ENCODE data around the gene SPACA7.

SPACA7 gene

DNA sequence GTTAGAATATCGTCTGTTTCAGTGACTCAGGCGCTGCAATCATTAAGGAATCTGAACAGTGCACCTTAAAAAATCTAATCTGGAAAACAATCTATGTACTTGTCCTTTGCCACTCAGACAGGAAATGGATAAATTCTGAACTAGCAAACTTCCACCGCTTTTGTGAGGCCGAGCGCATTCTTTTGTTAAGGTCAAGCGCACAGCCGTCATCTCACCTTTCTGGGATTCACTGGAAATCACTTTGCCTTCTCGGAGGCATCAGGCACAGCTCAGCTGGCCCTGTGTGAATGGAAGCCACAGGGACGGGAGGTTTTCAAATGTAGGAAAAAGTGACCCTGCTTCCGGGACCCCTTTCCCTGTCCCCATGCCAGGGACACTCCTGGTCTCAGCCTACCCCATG, 28.2 kb upstream of the SPACA7 start:
- Histone ChIP-seq H3K9me3 (ENCODE audit: control insufficient read depth, low read length) (no peaks in the 10 kb centered on the region), H3K36me3 (ENCODE audit: control insufficient read depth, insufficient read depth, low read length) (no peaks in the 10 kb centered on the region), H3K4me2 (ENCODE audit: low read length) (no peak overlapping the region), H3K9ac (no peak overlapping the region), H3K27ac (no peak overlapping the region), H3K4me3 (ENCODE audit: low read depth, low read length) (no peak overlapping the region), H3K79me2 (no peaks in the 10 kb centered on the region), H3K4me1 (no peaks in the 10 kb centered on the region), H2AFZ (no peak overlapping the region), H3K27me3 (ENCODE audit: control insufficient read depth, insufficient read depth, low read length) (no peaks in the 10 kb centered on the region)
- TF ChIP-seq CTCF (IDR thresholded peaks at IDR 0.05) = no peak

DNA sequence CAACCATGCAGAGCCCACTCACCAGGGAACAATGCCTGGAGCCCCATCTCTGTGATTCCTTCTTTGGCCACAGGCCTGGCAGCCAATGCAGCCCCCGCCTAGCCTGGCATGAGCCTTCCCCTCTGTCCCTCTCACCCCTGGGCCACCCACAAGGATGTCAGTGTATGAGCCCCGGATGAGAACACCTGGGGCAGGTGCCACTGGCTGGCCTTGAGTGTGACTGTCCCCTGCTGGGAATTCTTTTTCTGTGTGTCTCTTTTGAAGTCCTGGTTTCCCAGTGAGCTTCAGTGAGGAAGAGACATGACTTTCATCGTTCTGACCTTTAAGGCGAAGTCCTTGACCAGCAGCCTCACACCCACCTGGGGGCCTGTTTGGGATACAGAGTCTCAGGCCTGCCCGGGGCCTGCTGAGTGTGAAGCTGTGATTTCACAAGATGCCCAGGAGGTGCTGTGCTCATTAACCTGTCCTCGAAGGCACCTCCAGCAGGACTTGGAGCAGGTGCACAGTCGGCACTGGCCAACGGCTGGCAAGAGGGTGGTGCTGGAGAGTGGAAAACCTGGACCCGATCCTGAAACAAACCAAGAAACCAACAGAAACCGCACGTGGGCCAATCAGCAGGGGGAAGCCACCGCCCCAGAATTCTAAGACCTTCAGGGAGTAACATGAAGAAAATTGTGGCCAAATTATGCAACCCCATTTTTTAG, 27.4 kb upstream of the SPACA7 start:
- Histone ChIP-seq H3K27me3 (ENCODE audit: control insufficient read depth, insufficient read depth, low read length) (no peaks in the 10 kb centered on the region), H3K4me2 (ENCODE audit: low read length) (no peak overlapping the region), H2AFZ (no peak overlapping the region), H3K9me3 (ENCODE audit: control insufficient read depth, low read length) (no peaks in the 10 kb centered on the region), H3K79me2 (no peaks in the 10 kb centered on the region), H3K4me1 (no peaks in the 10 kb centered on the region), H3K4me3 (ENCODE audit: low read depth, low read length) (no peak overlapping the region), H3K27ac (no peak overlapping the region), H3K36me3 (ENCODE audit: control insufficient read depth, insufficient read depth, low read length) (no peaks in the 10 kb centered on the region), H3K9ac (no peak overlapping the region)
- TF ChIP-seq CTCF (IDR thresholded peaks at IDR 0.05) = no peak

GRCh38 chr13:112349681-112350080, 26.5 kb upstream of the SPACA7 start:
- Histone ChIP-seq H3K79me2 (no peaks in the 10 kb centered on the region), H3K4me2 (ENCODE audit: low read length) (no peak overlapping the region), H3K9ac (no peak overlapping the region), H3K9me3 (ENCODE audit: control insufficient read depth, low read length) (no peaks in the 10 kb centered on the region), H3K4me1 (no peaks in the 10 kb centered on the region), H3K4me3 (ENCODE audit: low read depth, low read length) (no peak overlapping the region), H3K27me3 (ENCODE audit: control insufficient read depth, insufficient read depth, low read length) (no peaks in the 10 kb centered on the region), H3K36me3 (ENCODE audit: control insufficient read depth, insufficient read depth, low read length) (no peaks in the 10 kb centered on the region), H2AFZ (no peak overlapping the region), H3K27ac (no peak overlapping the region)
- TF ChIP-seq CTCF (IDR thresholded peaks at IDR 0.05) = no peak

- H3K9me3 ChIP-seq (ENCODE audit: control insufficient read depth, low read length) = no peaks in the 10 kb centered on the region
- H3K36me3 ChIP-seq (ENCODE audit: control insufficient read depth, insufficient read depth, low read length) = no peaks in the 10 kb centered on the region
- H3K4me3 ChIP-seq (ENCODE audit: low read depth, low read length) = no peak overlapping the region
- no peaks in the 10 kb centered on the region for H3K4me1 ChIP-seq
- H3K27me3 ChIP-seq (ENCODE audit: control insufficient read depth, insufficient read depth, low read length) = no peaks in the 10 kb centered on the region
- H3K27ac ChIP-seq = no peak overlapping the region
- H3K9ac ChIP-seq = no peak overlapping the region
- no peak for TF ChIP-seq CTCF (IDR thresholded peaks at IDR 0.05)
- H2AFZ ChIP-seq = no peak overlapping the region
- H3K79me2 ChIP-seq = no peaks in the 10 kb centered on the region
- H3K4me2 ChIP-seq (ENCODE audit: low read length) = no peak overlapping the region
Measured at GRCh38 chr13:112350300-112350699, 25.9 kb upstream of the SPACA7 start.

DNA sequence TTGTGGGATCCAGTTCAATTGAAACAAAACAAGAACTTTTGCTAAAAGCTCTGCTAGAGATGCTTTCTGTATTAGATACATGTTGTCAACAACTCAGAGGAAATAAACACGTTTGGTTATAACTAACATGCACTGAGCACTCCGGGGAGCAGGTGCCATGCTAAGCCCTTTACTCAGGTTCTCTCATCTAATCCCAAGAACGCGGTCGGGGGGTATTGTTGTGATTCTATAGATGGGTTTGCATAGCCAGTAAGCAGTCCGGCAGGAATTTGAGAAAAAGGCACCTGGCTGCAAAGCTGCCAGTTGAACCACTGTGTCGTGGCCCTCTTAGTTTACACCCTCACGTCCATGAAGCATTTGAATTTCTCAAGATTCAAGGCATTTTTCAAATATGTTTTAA, 24.3 kb upstream of the SPACA7 start:
- Histone ChIP-seq H3K4me1 (no peaks in the 10 kb centered on the region), H3K9me3 (ENCODE audit: control insufficient read depth, low read length) (no peaks in the 10 kb centered on the region), H3K36me3 (ENCODE audit: control insufficient read depth, insufficient read depth, low read length) (no peaks in the 10 kb centered on the region), H3K27ac (no peak overlapping the region), H3K4me3 (ENCODE audit: low read depth, low read length) (no peak overlapping the region), H3K4me2 (ENCODE audit: low read length) (no peak overlapping the region), H3K9ac (no peak overlapping the region), H3K27me3 (ENCODE audit: control insufficient read depth, insufficient read depth, low read length) (no peaks in the 10 kb centered on the region), H3K79me2 (no peaks in the 10 kb centered on the region), H2AFZ (no peak overlapping the region)
- no peak for TF ChIP-seq CTCF (IDR thresholded peaks at IDR 0.05)
